Uterus (tissue), 2 donors: ENCODE results near the gene POPDC2.

Experiments
- CTCF ChIP-seq, 4 experiments: fragments of 200-600 bp in 2 of 4; fragments of 450-650 bp in 2 of 4; sonication (generic) in 2 of 4; IDR thresholded peaks; one replicate each; pipeline ENCODE4 v1.5.1; 2016 to 2019; ENCODE audit warnings: antibody characterized with exemption in 4 of 4, mild to moderate bottlenecking in 2 of 4, moderate library complexity in 1 of 4
- POLR2A ChIP-seq, 2 donors: fragments of 450-650 bp; IDR thresholded peaks; one replicate each; pipeline ENCODE4 v1.6.1; 2016; ENCODE audit warnings: antibody characterized with exemption in 2 of 2, mild to moderate bottlenecking in 1 of 2, moderate library complexity in 1 of 2

GRCh38 chr3:119653876-119654275 is 6.5 kb downstream of the POPDC2 start:
- TF ChIP-seq POLR2A (IDR thresholded peaks at IDR 0.05) (no peak), CTCF (IDR thresholded peaks at IDR 0.05) (no peak)
